Measurements from ENCODE around the gene LRRC71.

GRCh38 chr1:156901966-156902915, 18.2 kb upstream of the LRRC71 start:
- TF ChIP-seq, protein P1, sequence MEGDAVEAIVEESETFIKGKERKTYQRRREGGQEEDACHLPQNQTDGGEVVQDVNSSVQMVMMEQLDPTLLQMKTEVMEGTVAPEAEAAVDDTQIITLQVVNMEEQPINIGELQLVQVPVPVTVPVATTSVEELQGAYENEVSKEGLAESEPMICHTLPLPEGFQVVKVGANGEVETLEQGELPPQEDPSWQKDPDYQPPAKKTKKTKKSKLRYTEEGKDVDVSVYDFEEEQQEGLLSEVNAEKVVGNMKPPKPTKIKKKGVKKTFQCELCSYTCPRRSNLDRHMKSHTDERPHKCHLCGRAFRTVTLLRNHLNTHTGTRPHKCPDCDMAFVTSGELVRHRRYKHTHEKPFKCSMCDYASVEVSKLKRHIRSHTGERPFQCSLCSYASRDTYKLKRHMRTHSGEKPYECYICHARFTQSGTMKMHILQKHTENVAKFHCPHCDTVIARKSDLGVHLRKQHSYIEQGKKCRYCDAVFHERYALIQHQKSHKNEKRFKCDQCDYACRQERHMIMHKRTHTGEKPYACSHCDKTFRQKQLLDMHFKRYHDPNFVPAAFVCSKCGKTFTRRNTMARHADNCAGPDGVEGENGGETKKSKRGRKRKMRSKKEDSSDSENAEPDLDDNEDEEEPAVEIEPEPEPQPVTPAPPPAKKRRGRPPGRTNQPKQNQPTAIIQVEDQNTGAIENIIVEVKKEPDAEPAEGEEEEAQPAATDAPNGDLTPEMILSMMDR (IDR thresholded peaks at IDR 0.05): no peak
- TF ChIP-seq POLR2A (IDR thresholded peaks at IDR 0.05): no peak

Data from breast epithelium (tissue), 3 donors.